Tibial nerve (tissue), 3 donors: ENCODE measurements around the gene FPR3.

Source experiments
- EP300 ChIP-seq, 2 donors: sonication (generic); formaldehyde crosslinking; IDR thresholded peaks; one replicate each; pipeline ENCODE4 v1.6.1; 2017; ENCODE audit warnings: antibody characterized with exemption in 2 of 2, mild to moderate bottlenecking in 1 of 2
- POLR2A ChIP-seq, 2 donors: fragments of 450-650 bp; IDR thresholded peaks; one replicate each; pipeline ENCODE4 v1.6.1; 2017; ENCODE audit warnings: antibody characterized with exemption in 2 of 2, mild to moderate bottlenecking in 2 of 2, moderate library complexity in 2 of 2

- TF ChIP-seq EP300 (IDR thresholded peaks at IDR 0.05) (no peak), POLR2A (IDR thresholded peaks at IDR 0.05) (no peak)
Observed at GRCh38 chr19:51821456-51821855, 26.5 kb downstream of the FPR3 start.
